Prostate gland (tissue), 2 donors: Measurements from ENCODE around the gene MMS19.

Experiments
- CTCF ChIP-seq, 4 experiments: fragments of 200-600 bp in 2 of 4; fragments of 450-650 bp in 2 of 4; sonication (generic) in 2 of 4; IDR thresholded peaks; 1 replicate in 3 of 4; 2 replicates in 1 of 4; pipeline ENCODE4 v1.5.1; 2016 to 2019; ENCODE audit warnings: antibody characterized with exemption in 4 of 4, mild to moderate bottlenecking in 2 of 4, moderate library complexity in 2 of 4
- POLR2A ChIP-seq: fragments of 450-650 bp; IDR thresholded peaks from one replicate; pipeline ENCODE4 v1.6.1; 2016; ENCODE audit warnings: antibody characterized with exemption, mild to moderate bottlenecking
- POLR2AphosphoS5 ChIP-seq: sonication (generic); formaldehyde crosslinking; IDR thresholded peaks from one replicate; pipeline ENCODE4 v1.6.1; 2017; ENCODE audit warnings: antibody characterized with exemption

GRCh38 chr10:97426776-97427570 is 71.2 kb downstream of the MMS19 start:
- TF ChIP-seq CTCF (IDR thresholded peaks at IDR 0.05) (no peak), POLR2A (no peak), POLR2AphosphoS5 (no peak)
